Suprapubic skin (tissue), 4 donors: ENCODE results near the gene DGCR8.

Source experiments
- EP300 ChIP-seq: sonication (generic); formaldehyde crosslinking; IDR thresholded peaks from one replicate; pipeline ENCODE4 v1.6.1; 2017; ENCODE audit warnings: antibody characterized with exemption
- POLR2A ChIP-seq, 2 donors: fragments of 450-650 bp; IDR thresholded peaks; one replicate each; pipeline ENCODE4 v1.6.1; 2017; ENCODE audit warnings: antibody characterized with exemption in 2 of 2, mild to moderate bottlenecking in 2 of 2, moderate library complexity in 2 of 2
- POLR2AphosphoS5 ChIP-seq, 3 donors: sonication (generic); formaldehyde crosslinking; IDR thresholded peaks; one replicate each; pipeline ENCODE4 v1.6.1; 2017; ENCODE audit warnings: antibody characterized with exemption in 3 of 3
- TF ChIP-seq, protein P1 (sequence below), 2 donors: fragments of 200-600 bp in 1 of 2; fragments of 450-650 bp in 1 of 2; sonication (generic) in 1 of 2; IDR thresholded peaks; one replicate each; pipeline ENCODE4 v1.5.1; 2016 to 2019; ENCODE audit warnings: antibody characterized with exemption in 2 of 2, mild to moderate bottlenecking in 1 of 2, moderate library complexity in 1 of 2

GRCh38 chr22:20138868-20139267 is 58.8 kb downstream of the DGCR8 start:
- TF ChIP-seq POLR2AphosphoS5 (IDR thresholded peaks at IDR 0.05) (no peak), POLR2A (IDR thresholded peaks at IDR 0.05) (no peak), EP300 (no peak)
- TF ChIP-seq, protein P1, sequence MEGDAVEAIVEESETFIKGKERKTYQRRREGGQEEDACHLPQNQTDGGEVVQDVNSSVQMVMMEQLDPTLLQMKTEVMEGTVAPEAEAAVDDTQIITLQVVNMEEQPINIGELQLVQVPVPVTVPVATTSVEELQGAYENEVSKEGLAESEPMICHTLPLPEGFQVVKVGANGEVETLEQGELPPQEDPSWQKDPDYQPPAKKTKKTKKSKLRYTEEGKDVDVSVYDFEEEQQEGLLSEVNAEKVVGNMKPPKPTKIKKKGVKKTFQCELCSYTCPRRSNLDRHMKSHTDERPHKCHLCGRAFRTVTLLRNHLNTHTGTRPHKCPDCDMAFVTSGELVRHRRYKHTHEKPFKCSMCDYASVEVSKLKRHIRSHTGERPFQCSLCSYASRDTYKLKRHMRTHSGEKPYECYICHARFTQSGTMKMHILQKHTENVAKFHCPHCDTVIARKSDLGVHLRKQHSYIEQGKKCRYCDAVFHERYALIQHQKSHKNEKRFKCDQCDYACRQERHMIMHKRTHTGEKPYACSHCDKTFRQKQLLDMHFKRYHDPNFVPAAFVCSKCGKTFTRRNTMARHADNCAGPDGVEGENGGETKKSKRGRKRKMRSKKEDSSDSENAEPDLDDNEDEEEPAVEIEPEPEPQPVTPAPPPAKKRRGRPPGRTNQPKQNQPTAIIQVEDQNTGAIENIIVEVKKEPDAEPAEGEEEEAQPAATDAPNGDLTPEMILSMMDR (IDR thresholded peaks at IDR 0.05): no peak
